ENCODE measurements around the gene ICA1L.
"Not testable (repeated sequence)": the region's sequence is repeated elsewhere in the genome, so short reads cannot be mapped to it uniquely, and the experiment has no call there.

Gene ICA1L

DNA sequence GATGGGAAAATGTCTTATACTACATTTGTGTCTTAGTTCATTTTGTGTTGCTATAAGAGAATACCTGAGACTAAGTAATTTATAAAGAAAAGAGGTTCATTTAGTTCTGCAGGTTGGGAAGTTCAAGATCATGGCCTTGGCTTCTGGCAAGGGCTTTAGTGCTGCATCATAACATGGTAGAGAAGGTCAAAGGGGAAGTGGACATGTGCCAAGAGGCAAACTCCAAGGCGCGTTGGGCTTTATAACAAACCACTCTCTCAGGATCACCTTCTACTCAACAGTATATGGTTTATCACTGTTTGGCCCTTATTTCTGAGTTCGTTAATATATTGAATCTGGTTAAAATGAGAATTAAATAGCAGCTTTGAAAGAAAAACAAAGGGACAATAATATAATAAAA is 58.2 kb downstream of the ICA1L start:
- H3K4me3 ChIP-seq (ENCODE audit: low read depth, low read length): no peak overlapping the region
- DNase-seq (ENCODE audit: low read depth): no peak
- TF ChIP-seq, protein P1, sequence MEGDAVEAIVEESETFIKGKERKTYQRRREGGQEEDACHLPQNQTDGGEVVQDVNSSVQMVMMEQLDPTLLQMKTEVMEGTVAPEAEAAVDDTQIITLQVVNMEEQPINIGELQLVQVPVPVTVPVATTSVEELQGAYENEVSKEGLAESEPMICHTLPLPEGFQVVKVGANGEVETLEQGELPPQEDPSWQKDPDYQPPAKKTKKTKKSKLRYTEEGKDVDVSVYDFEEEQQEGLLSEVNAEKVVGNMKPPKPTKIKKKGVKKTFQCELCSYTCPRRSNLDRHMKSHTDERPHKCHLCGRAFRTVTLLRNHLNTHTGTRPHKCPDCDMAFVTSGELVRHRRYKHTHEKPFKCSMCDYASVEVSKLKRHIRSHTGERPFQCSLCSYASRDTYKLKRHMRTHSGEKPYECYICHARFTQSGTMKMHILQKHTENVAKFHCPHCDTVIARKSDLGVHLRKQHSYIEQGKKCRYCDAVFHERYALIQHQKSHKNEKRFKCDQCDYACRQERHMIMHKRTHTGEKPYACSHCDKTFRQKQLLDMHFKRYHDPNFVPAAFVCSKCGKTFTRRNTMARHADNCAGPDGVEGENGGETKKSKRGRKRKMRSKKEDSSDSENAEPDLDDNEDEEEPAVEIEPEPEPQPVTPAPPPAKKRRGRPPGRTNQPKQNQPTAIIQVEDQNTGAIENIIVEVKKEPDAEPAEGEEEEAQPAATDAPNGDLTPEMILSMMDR (IDR thresholded peaks at IDR 0.05; ENCODE audit: low read depth, low read length, missing control alignments): no peak
- in situ Hi-C loops (cut with HindIII; ENCODE audit: low sequenced_read_pairs): no loop called here

DNA sequence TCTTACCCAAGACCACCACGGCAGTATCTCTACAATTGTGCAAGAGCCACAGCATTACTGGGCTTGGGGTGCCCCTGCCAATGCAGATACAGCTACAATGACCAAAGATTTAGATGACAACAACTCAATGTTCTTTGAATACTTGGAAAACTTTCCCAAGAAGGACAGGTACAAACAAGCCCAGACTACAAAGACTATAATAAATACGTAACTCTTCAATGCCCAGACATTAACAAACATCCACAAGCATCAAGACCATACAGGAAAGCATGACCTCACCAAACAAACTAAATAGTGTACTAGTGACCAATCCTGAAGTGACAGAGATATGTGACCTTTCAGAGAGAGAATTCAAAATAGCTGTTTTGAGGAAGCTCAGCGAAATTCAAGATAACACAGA is 62.8 kb downstream of the ICA1L start:
- in situ Hi-C loops (cut with HindIII; ENCODE audit: low sequenced_read_pairs): no loop called here
- TF ChIP-seq, protein P1 (IDR thresholded peaks at IDR 0.05; ENCODE audit: low read depth, low read length, missing control alignments): no peak
- H3K4me3 ChIP-seq (ENCODE audit: low read depth, low read length): no peak overlapping the region
- DNase-seq (ENCODE audit: low read depth): no peak

DNA sequence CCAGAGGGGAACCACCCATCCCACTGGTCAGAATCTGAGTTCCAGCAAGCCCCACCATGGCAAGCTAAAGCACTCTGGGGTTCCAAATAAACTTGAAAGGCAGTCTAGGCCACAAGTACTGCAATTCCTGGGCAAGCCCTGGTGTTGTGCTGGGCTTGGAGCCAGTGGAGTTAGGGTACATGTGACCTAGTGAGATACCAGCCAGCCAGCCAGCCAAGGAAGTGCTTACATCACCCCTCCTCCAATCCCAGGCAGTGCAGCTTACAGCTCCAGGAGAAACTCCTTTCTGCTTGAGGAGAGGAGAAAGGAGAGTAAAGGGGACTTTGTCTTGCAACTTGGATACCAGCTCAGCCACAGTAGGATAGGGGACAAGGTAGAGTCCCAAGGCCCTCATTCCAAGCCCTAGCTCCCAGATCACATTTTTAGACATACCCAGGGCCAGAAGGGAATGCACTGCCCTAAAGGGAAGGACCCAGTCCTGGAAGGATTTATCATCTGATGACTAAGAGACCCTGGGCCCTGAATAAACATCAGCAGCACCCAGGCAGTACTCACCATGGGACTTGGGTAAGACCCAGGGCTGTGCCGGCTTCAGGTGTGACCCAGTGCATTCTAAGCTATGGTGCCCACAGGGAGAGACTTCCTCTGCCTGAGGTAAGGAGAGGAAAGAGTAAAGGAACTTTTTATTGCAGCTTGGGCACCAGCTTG is 64.0 kb downstream of the ICA1L start:
- peak; percentile 78 for DNase-seq (ENCODE audit: low read depth)
- in situ Hi-C loops (cut with HindIII; ENCODE audit: low sequenced_read_pairs); H3K4me3 ChIP-seq (ENCODE audit: low read depth, low read length): not testable (repeated sequence)

DNA sequence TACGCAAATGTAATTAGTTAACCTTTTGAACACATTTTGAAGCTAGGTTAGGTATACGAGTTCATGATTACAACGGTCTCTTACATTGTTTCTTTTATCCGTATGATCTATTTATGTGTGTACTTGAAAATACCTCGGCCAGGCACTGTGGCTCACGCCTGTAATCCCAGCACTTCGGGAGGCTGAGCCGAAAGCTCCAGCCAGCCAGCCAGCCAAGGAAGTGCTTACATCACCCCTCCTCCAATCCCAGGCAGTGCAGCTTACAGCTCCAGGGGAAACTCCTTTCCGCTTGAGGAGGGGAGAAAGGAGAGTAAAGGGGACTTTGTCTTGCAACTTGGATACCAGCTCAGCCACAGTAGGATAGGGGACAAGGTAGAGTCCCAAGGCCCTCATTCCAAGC is 65.7 kb downstream of the ICA1L start:
- DNase-seq (ENCODE audit: low read depth); H3K4me3 ChIP-seq (ENCODE audit: low read depth, low read length); in situ Hi-C loops (cut with HindIII; ENCODE audit: low sequenced_read_pairs): not testable (repeated sequence)

DNA sequence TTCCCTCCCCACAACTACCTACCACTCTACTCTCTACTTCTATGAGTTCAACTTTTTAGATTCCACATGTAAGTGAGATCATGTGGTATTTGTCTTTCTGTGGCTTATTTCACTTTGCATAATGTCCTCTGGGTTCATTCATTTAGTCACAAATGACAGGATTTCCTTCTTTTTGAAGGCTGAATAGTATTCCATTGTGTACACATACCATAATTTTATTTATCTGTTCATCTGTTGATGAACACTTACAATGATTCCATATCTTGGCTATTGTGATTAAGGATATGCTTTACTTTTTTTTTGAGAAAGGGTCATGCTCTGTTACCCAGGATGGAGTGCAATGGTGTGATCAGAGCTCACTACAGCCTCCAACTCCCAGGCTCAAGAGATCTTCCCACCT is 73.6 kb downstream of the ICA1L start:
- no peak overlapping the region for H3K4me3 ChIP-seq (ENCODE audit: low read depth, low read length)
- in situ Hi-C loops (cut with HindIII; ENCODE audit: low sequenced_read_pairs): no loop called here
- DNase-seq (ENCODE audit: low read depth): no peak
- TF ChIP-seq, protein P1 (IDR thresholded peaks at IDR 0.05; ENCODE audit: low read depth, low read length, missing control alignments): no peak

DNA sequence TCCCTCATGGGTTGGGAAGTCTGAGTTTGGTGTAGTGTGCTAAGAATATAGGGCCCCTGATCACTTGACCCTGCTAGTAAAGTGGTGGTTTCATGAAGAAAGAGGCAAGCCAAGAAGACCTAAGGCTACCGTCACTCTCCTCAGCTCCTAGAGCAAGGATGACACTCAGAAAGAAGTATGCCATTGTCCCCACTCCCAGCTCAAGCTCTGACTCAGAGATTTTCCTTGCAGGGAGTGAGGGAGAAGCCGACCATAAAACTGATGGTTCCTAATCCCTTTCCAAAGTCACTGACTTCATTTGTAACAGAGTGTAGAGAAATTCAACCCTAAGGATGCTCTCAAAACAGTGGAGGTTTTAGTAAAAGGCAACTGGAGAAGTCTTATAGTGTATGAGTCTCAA is 80.9 kb downstream of the ICA1L start:
- TF ChIP-seq, protein P1 (IDR thresholded peaks at IDR 0.05; ENCODE audit: low read depth, low read length, missing control alignments): no peak
- in situ Hi-C loops (cut with HindIII; ENCODE audit: low sequenced_read_pairs): no loop called here
- no peak for DNase-seq (ENCODE audit: low read depth)
- no peak overlapping the region for H3K4me3 ChIP-seq (ENCODE audit: low read depth, low read length)

DNA sequence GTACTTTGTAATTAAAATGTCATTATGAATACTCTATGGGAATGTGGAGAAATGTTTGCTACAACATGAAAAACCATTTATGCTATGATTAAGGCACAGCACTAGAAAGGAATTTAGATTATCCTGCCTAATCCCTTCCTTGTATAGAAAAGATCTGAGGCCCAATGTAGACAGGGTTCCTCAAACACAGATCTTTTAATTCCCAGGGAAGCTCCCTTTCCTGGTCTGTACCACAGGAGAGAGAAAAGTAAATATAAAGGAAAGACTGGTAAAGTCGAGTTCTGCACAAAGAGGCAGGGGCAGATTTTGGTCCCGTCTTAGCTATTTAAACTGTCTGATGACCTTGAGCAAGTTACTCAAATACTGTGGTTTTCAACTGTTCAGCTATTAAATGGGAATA is 84.7 kb downstream of the ICA1L start:
- no peak overlapping the region for H3K4me3 ChIP-seq (ENCODE audit: low read depth, low read length)
- TF ChIP-seq, protein P1 (IDR thresholded peaks at IDR 0.05; ENCODE audit: low read depth, low read length, missing control alignments): no peak
- no peak for DNase-seq (ENCODE audit: low read depth)
- in situ Hi-C loops (cut with HindIII; ENCODE audit: low sequenced_read_pairs): no loop called here

Data from astrocyte of the cerebellum (primary cell).